GM19023 (cell line): ENCODE data around the gene ARL15.

Experiments used
- ATAC-seq: cut with Tn5 transposase; IDR thresholded peaks from one replicate; pipeline ENCODE4 v1.9.1; 2021; ENCODE audit warnings: mild to moderate bottlenecking, moderate library complexity; ENCODE audit not compliant: unreplicated experiment

Gene ARL15

DNA sequence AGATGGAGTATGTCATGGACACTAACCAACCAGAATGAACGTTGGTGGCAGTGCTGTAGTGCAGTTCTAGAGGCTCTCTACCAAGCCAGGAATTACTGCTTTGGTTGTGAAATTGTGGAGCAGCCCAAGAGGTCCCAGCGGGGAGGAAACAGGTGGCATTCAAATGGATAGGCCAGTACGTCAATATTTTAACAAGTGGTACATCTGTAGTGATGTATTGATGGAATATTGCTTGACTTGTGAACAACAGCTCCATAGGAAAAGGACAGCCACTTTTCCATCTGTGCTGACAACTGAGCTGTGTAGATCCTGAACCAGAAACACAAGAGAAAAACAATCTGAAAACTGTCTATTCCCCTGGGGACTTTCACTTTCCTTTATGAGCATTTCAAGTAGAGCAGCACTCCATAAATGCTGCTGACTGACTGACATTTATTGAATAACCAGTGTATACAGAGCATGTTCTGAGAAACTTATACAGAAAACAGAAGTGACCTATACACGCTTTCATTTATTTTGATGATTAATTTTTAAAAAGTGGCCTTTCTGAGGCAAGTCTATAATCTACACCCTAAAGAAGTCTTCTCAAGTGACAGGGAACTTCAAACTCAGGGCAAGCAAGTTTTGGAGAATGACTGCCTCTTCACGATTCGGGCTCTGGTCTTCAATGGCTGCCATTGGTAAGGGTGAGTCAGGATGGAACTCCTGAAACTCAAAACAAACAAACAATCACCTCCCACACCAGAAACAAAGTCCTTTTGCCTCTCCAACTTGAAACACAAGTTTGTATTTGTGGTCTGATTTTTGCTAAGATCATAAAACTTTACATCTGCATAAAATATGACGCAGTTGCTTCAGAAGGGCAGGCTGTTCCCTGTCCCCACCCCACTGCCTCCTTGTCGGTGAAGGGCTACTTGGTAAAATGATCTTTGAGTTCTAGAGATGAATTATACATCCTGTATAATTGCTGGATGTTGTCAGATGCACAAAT, 387.6 kb downstream of the ARL15 start:
- ATAC-seq = no peak

- ATAC-seq = no peak
These were observed 392.5 kb downstream of the ARL15 start for GRCh38 chr5:53917826-53918225.

- no peak for ATAC-seq
These were observed 393.3 kb downstream of the ARL15 start for GRCh38 chr5:53917095-53917494.

- ATAC-seq = no peak
These were observed 395.3 kb downstream of the ARL15 start for GRCh38 chr5:53915120-53915519.

DNA sequence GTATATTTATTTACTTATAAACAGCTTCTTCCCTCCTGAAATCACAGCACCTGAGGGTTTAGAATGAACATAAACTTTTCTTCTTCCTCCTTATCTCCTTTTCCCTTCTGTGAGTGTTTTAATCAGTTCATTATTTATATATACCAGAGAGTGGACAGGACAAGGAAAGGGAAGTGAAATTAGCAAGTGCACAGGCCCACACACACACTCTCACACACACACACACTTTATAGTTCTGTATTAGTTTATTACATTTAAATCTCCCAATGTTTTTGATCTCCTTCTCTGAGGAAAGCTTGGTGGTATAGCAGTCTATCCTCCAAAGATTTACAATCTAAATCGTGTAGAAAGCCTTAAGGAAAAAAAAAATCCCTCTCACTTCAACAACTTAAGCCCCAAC, 396.4 kb downstream of the ARL15 start:
- ATAC-seq = no peak

DNA sequence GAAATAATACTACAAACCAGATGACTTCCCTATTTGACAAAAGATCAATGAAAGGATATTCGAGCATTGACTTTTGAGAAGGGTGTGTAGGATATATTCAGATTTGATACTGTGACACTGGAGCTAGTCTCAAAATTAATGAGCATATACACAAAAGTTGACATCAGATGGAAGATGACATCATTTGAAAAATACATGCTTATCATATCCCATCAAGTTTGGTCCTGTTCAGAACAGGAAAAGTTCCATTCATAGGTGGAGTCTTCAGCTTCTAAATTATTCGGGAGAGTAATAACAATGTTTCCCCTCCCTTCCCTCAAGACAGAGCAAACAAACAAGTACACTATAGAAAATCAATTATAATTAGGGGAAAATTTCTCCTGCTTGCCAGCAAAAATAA, 401.6 kb downstream of the ARL15 start:
- no peak for ATAC-seq

DNA sequence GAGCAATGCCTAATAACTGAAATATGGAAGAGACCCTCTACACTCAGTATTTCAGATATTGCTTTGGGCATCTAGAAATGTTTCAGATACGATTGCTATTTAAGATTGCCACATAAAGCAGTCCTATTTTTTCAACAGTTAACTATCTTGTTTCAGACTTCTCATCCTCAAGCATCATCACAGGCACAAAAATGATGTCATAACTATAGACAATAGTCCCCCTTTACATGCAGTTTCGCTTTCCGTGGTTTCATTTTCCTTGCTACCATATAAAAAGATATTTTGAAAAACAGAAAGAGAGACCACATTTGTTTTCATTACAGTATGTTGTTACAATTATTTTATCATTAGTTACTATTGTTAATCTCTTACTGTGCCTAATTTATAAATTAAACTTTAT, 402.5 kb downstream of the ARL15 start:
- ATAC-seq = no peak

DNA sequence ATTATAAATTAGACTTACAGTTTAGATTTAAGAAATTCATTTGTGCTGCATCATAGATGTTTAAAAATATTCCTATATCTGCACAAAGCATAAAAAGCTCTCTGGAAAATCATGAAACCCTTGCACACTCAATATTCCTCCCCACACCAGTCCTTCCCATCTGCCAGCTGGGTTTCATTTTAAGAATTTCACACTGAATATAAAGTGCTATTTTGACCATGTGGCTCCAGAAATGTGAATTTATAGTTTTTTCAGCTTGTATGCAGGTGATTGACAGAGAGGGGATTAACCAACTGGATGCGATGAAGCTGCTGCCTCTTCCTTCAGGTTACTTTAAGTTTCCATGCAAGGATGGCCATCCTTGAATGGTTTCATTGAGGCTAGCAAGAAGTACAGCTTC, 403.6 kb downstream of the ARL15 start:
- no peak for ATAC-seq

GRCh38 chr5:53902296-53902907, 408.0 kb downstream of the ARL15 start:
- ATAC-seq = no peak

DNA sequence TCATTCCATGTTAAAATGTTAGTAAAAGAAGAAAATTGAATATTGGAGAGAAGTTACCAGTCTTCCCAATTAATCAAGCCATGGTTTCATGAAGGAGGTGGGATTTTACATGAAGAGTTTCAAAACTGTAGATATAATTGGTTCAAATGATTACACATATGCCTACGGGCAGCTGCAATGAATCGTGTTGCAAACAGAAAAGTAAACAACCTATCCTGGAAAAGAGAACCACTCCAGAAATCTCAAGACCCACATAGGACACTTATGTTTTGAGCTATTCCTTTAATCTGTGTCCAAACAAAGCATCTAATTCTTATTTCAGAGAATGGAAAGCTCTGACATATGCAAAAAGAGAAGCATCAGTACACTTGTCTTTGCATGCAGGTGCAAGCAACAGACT, 409.7 kb downstream of the ARL15 start:
- no peak for ATAC-seq

DNA sequence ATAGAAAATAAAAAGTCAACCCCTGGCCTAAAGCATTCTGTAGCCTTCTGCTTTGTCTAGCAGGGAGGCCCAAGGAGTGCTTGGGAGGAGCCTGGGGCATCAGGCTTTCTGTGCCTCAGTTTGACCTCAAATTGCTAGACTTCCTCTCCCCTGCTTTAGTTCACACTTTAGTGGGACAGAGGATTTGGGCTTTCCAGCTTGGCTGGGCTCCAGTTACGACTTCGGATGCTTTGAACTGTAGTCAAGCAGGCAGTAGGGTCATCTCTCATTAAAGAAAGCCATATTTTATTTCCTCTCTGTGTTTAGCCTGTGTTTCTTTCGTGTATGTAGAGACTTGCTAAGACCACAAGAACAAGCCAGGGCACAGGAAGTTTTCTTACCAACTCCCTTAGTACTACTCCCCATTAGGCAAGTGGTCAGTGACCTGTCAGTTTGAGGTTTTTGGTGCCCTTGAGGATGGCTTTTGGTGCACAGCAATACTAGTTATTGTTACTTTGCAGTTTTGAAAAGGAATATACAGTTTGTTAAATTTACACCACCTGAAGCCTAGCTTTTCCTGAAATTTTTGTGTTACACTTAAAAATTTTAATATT, 415.2 kb downstream of the ARL15 start:
- ATAC-seq = no peak

GRCh38 chr5:53893626-53894025, 416.7 kb downstream of the ARL15 start:
- no peak for ATAC-seq

DNA sequence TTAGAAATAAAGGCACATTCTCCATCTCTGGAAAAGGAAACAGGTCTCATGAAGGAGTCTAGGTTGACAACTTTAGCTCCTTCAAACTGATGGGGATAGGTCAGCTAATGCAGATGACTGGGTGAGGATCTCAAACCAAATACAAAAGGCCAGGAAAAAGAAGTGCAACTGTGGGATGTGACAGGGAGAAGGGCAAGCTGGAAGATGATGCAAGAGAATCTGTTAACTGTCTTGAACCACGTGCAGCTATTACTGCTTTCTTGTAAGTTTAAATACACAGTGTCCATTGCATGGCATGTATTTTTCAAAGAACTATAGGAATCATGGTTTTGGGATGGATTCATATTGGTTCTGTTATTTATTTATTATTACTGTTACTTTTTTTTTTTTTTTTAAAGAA, 418.1 kb downstream of the ARL15 start:
- no peak for ATAC-seq

DNA sequence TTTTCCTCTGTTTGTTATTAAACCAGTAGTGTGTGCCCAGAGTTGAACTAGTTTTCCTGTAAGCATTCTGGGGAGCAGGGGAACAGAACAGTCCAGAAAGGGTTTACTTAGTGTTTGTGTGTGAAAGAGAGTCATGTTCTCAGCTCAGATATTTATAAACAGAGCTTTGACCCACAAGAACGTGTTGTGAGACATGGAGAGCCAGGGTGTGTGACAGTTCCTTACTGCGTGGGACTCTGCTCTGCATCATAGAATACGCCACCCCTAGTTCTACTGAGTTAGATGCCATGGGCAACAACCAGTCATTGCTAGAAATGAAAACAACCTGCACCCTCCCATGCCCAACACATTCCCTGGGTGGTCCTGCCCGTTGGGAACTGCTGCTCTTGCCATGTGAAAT, 419.2 kb downstream of the ARL15 start:
- ATAC-seq = no peak

- no peak for ATAC-seq
These were observed 419.9 kb downstream of the ARL15 start for GRCh38 chr5:53890490-53890889.

- ATAC-seq = no peak
These were observed 425.5 kb downstream of the ARL15 start for GRCh38 chr5:53884844-53885243.

- ATAC-seq = no peak
These were observed 426.0 kb downstream of the ARL15 start for GRCh38 chr5:53884417-53884816.

DNA sequence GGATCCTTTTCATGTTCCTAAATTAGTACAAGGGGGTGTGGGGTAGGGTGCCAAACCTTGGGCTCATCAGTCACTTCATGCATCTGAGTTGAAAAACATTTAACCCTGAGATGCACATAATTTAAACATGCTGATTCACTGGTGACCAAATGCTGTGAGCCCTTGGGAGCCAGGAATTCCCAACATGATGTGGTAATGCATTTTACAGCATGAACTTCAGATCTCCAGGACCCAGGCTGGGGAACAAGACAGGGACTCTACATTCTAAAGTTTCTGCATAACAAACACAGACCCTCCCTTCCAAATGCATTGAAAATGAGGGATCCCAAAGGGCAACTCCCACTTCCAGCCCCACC, 427.7 kb downstream of the ARL15 start:
- no peak for ATAC-seq

DNA sequence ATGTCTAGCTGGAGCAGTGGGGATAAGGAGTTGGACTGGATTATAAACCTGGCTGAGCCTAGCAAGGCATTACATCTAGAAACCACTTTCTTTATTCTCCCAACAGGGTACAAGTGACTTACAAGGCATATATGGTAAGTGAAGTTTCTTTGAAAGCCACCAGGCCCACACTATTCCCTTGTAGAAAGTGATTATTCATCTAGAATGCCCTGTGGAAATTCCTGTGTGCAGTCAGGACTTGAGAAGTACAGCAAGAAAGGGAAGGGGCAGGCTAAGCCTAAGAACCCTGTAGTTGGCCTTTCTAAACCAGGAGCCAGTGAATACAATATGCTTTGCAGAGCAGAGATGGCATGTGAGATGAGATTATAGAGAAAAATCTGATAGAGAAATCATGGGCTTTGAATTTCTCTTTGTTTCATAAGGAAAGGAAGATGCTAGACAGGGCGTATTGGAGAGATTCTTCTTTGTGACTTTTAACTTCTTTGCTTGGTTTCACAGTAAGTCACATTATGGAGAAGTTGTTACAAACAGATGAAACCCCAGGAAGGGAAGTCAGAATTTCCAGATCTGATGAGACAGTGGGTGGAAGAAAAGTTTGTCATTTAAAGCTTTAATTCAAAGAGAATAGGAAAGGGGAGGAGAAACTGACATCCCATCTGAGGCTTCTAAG, 428.2 kb downstream of the ARL15 start:
- no peak for ATAC-seq

DNA sequence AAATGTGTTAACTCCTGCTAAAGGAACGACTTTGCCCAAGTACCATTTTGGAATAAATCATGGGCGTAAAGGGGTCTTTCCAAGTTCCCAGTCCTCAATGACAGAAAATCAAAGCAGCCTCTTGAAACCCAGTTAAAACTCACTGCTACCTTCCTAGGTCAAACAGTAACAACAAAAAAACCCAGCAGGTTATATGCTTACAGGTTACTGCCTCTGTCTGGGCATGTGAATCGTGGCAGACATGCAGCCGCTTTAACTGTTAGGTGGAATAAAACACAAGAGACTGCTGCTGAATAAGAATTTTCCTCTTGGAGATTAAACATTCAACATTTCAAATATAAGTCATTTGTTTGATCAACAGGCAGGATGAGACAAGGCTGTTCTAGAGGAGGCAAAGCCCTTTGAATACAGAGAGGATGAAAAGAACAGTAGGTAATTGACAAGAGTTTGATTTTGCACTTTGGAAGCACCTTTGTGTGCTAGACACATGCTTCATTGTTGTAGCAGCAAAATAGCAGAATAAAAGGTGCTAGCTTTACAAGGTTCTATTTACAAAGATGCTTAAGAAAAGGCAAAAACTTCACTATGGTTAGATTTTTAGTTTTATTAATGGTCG, 430.6 kb downstream of the ARL15 start:
- ATAC-seq = no peak

DNA sequence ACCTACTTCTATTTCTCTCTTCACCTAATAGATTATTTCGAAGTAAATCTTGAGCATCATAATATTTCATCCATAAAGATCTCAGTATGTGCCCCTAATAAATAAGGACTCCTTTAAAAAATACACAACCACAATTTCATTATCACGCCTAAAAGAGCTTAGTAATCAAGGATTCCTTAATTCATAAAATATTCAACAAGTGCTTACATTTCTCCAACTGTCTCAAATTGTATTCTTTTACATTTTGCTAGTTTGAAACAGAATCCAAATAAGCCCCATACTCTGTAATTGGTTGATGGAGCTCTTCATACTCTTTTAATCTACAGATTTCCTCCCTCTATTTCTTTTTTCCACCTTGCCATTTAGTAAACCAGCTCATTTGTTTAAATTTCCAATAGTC, 432.4 kb downstream of the ARL15 start:
- no peak for ATAC-seq
